GM21619 (cell line): Measurements from ENCODE around the gene KCNIP4.

ENCODE experiments used
- ATAC-seq: cut with Tn5 transposase; IDR thresholded peaks from one replicate; pipeline ENCODE4 v1.9.1; 2021; ENCODE audit not compliant: unreplicated experiment

The KCNIP4 gene

DNA sequence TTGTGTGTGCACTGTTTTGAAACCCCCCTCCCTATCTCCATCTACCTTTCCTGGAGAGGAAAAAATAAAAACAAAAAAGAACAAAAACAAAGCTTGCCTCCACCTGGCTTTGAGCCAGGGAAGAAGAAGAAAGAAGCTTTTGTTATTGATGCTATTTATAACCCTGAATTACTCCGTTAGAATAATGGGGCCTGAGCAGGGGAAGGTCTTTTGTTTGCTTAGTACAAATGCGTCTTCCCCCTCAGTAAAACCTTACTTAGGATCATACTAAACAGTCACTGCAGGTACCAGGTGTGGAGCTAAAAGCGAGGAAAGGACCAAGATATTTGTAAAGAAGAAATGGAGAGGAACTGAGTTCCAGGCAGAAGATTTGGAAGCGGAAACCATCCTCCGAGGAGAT lies 352.1 kb downstream of the KCNIP4 start:
- ATAC-seq, result no peak

DNA sequence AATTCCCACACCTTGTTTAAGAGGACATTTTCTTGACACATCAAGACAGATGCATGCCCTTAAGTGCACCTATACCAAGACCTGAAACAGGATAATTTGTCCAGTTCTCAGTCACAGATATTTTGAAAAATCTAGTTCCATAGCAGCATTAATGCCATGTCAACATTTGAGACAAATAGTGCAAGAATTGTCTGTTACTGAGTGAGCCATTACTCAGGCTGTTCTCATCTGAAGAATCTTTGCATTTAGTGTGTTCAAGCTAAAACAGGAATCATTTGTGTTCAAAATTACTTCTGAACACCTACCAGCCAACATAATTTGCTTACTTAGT lies 354.9 kb downstream of the KCNIP4 start:
- no peak for ATAC-seq

DNA sequence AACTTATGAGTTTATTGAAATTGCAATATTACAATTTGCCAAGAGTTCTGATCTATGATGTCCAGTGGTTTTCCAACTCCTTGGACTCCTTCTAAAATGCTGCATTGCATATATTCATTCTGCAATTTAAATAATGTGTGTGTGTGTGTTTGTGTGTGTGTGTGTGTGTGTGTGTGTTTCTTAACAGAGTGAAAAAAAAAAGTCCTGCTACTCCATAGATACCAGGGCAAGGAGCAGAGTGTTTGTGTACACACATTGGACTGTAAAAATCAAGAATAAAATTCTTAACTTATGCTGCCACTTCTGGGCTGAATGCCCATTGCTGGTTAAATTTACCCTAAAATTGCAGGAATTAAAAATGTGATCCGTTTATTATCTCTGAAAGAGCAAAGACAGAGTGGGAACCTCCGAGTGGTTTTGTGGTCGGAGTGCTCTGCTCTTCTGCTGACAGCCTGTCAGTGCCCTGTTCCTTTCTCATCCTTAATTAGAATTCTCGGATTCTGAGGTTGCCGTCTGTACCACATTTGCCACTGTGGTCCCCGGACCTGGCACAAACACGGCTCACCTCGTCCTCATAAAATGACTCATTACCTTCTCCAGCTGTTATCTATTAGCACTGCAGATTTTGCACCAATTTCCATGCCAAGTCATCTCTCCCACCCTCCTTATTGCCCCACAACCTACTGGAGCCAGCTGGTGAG lies 355.5 kb downstream of the KCNIP4 start:
- ATAC-seq, result no peak

DNA sequence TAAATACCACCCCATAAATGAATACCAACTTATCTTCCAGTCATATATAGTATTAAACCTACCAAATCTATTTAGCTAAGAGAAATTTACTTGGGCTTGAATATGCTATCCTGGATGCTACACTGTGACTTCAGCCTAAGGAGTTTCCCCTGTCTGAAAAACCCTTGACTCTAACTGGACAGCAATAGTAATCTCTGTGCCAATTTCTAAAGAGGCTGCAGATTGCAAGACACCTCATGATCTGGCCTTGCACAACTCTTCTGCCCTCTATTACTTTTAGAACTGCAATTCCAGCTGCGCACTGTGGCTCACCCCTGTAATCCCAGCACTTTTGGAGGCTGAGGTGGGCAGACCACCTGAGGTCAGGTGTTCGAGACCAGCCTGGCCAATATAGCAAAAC lies 371.5 kb downstream of the KCNIP4 start:
- ATAC-seq, result no peak

DNA sequence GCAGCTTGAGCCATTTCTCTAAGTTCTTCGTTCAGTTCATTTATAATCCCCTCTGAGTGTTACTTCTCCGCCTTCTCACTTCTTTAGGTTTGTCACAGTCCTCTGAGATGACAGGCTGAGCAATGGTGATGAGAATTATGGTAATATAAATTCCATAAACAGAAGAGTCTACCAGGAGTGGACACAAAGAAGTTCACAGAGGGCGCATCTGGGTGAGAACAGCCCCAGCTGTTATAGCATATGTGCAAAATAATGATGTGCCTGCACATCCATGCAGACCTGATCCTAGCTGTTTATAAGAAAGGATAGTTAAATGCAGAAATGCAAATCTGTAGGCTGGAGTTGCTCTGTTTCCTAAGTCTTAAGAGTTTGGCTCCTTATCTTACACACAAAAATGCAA lies 377.5 kb downstream of the KCNIP4 start:
- ATAC-seq, result no peak

DNA sequence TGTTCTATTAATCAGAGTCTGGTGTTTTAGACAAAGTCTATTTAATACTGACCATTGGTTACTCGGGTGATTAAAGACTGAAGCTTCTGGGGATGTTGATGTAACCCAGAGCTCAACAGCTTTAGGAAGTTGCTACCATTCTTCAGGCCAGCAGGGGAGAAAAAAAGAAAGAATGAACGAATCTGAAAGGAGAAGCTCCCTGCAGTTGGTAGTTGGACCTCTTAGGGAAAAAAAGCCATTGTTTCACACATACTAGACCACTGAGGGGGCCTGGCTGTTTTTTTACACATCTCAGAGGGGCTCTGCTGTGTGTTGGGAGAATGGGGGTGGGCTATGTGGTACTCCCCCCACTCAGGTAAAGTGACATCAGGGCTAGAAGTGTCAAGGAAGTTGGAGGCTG lies 378.9 kb downstream of the KCNIP4 start:
- ATAC-seq, result no peak

DNA sequence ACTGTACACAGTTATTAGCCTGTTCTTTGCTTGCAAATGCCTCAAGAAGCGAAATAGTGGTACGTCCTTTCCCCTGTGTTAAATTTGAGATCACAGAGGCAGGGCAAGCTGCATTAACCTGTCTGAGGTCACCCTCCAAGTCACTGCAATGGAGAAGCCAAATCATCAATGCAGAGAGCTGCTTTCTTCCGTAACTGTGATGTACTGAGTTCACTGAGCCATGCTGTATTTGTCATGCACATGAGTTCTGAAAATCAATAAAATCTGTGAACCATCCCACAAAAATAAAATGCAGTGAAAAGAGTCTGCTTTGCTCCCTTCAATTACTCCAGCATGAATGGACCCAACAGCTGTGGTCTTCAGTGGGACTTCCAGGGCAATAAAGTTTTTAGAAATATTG lies 393.5 kb downstream of the KCNIP4 start:
- no peak for ATAC-seq

DNA sequence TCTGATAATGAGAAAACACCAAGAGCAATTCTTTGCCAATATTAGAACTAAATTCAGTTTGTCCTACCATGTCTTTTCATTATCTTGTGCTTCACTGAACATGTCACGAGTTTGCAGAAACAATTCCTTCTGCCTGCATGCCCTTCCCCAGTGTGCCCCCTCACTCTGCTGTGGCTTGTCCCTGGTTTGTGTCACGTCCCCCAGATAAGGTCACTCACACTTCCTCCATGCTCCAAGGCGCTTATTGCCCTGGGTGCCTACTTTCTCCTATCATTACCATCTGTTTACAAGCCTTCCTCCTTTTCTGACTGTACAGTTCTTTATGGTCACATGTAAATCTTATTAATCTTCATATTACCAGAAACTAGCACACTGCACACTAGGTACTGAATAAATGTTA lies 394.1 kb downstream of the KCNIP4 start:
- ATAC-seq, result no peak

DNA sequence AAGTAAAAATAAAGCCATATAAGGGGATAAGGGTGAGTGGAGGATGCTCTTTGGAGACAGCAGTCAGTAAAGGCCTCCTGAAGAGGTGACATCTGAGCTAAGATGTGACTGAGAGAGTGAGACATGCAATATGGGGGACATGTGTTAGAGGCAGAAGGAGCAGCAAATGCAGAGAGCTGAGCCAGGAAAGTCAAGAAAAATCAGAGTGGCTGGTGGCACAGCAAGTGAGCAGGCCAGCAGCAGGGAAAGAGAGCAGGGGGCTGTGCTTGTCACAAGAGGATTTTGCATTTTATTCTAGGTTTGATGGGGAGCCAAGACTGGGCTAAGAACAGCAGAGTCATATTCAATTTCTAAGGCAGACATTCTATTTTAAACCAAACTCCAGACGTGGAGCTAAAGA lies 394.5 kb downstream of the KCNIP4 start:
- ATAC-seq, result no peak

DNA sequence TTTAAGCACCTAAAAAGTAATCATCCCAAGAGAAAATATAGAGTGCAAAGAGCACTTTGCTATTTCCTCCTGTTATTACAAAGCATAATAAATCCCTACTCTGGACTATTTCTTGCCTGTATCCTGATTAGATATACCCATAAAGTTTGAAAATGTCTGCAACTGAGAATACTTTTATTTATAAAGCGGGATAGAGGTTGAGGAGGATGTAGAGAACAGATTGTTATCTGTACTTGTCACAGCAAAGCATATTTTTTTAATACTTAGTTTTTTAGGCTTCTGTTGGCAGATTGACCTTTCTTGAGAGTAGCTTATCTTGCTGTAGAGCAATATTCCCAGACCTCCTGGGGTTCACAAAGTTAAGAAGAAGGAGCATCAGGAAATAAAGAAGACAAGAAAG lies 396.1 kb downstream of the KCNIP4 start:
- ATAC-seq, result no peak

DNA sequence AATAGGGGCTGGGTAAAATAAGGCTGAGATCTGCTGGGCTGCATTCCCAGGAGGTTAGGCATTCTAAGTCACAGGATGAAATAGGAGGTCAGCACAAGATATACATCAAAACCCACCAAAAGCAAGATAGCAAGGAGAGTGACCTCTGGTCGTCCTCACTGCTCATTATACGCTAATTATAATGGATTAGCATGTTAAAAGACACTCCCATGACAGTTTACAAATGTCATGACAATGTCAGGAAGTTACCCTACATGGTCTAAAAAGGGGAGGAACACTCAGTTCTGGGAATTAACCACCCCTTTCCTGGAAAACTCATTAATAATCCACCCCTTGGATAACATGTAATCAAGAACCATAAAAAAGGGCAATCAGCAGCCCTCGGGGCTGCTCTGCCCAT lies 403.6 kb downstream of the KCNIP4 start:
- no peak for ATAC-seq

DNA sequence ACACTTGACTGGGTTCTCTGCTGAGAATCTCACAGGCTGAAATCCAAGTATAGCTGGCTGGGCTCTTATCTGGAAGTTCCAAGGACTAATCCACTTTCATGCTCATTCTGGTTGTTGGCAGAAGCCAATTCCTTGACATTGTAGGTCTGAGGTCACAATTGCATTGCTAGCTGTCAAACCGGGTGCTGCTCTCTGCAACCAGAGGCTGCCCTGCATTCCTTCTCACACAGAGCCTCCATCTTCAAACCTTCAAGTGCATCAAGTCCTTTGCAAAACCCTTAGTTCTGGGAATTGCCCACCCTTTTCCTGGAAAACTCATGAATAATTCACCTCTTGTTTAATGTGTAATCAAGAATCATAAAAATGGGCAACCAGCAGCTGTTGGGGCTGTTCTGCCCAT lies 404.2 kb downstream of the KCNIP4 start:
- no peak for ATAC-seq

DNA sequence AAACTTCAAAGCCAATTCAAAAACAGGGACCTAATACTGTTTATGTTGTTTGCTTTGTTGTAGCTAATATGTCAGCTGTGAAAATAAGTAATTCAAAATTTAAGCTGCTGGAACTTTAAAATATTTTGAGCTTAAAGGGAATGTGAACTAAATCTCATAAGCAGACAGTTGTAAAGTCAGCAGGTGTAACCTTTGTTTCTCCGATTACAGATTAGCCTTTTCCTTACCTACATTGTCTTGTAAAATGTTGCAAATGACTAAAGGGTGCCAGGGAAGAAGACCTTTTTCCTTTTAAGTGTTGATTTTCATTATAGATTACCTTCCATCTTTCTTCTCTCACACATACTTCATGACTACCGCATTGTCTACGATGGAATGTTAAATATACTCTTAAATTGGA lies 405.1 kb downstream of the KCNIP4 start:
- no peak for ATAC-seq

DNA sequence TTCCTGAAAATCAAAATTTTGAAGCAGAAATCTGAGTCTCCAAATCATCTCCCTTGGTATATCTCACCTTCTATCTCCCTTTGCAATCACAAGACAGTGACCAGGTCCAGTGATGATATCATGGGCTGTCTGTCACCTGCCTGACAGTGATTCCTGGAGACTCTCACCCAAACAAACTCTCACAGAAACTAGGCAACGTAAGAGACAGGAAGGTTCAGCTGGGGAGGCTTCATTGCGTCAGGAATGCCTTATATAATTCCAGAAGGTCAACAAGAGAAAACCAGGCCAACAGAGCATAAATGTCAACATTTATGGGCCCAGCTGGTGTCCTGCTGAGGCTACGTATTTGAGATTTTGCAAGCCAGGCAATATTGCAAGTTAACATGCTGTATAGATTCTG lies 412.7 kb downstream of the KCNIP4 start:
- no peak for ATAC-seq

DNA sequence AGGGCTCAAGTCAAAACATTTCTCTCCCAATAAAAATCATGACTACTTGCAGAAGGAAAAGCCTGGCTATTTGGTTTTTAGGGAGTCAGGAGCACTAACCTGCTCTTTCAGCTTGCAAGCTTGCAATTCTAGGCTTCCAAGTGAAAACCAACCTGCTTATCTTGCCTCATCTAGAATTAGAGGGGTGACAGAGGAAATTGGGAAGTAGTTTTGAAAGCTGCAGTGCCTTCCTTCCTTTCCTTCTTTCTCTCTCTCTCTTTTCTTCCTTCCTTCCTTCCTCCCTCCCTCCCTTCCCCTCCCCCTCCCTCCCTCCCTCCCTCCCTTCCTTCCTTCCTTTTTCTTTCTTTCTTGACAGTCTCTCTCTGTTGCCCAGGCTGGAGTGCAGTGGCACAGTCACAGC lies 417.5 kb downstream of the KCNIP4 start:
- no peak for ATAC-seq

DNA sequence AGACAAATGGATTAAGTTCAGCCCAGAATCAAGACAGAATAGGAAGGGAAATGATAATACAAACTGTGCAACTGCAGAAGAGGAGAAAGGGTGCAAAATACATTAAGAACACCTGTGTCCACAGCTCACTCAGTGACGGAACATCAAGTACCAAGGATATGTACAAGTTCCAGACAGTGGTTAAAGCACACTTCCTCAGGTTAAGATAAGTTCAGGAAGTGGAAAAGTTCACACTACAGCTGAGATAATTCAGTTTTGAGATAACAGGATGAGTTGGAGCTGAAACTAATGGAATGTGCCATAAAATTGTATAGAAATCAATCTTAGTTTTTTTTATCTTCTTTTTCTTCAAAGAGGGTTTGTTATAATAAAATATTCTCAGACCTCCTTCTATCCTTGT lies 419.4 kb downstream of the KCNIP4 start:
- ATAC-seq, result no peak

DNA sequence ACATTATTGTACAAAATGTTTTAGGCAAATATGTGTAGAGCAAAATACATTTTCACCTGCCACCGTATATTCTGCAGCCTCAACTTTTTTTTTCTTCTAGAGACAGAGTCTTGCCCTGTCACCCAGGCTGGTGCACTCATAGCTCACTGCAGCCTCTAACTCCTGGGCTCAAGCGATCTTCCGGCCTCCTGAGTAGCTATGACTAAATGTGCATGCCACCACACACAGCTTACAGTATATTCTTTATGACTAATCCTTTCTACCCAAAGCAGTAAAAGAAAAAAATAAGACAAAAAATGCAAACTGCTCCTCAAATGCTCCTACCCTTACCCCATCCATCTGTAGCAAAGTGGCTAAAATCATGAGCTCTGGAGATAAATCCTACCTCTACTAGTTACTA lies 426.3 kb downstream of the KCNIP4 start:
- ATAC-seq, result no peak

DNA sequence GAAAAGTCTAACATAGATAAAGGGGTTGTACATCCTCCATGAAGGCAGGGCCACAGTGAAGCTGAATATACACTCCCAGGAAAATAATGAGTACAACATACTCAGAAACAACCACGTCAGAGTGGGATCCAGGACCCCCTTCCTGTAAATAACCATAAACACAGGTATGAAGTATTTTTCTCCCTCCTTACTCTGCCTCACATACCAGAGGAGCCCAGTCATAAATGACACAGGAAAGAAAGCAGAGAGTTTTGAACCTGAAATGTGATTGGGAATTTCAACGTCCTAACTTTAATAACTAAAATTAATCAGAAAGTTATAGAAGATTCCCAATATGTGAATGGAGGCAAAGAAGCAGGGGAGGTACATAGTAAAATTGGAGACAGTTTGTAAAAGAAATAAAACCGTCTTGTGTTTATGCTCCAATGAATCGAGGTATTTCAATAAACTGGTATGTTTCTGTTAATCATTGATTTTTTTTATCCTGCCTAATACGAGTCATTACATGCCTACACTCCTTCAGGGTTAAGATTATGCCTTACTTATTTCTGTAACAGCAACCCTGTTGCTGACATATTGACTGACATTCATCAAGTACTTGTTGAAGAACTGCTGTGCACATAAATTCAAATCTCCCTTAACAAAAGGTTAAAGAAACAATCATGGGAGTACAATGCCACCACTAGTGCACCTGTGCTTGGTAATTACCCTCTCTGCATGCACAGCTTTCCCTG lies 431.3 kb downstream of the KCNIP4 start:
- ATAC-seq, result no peak

DNA sequence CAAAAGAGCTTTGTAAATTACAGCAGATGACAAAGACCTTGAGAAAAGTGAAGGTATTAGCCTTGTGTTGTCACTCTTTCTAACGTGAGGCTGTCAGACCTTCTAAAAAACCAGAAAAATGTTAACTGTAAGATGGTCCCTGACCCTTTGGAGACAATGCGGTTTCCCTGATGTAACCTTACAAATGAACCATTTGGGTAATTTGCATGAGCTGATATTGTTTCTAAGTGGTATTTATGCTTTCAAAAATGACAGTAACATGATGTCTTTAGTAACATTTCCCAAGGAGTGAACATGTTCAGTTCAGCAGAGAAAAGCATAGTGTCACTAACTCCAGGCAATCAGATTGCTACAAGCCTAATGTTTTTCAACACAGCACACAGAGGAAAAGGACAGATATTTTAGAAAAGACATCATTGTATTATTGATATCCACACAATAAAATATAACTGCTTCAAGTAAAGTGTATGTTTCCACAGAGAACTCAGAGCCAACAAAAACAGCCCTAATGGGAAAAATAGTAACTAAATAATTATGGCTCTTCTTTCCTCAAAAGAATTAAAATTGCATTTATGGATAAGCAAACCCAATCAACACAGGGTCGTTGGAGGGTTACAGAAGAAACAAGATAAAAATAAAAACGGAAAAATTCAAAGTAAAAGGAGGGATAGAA lies 434.4 kb downstream of the KCNIP4 start:
- no peak for ATAC-seq

DNA sequence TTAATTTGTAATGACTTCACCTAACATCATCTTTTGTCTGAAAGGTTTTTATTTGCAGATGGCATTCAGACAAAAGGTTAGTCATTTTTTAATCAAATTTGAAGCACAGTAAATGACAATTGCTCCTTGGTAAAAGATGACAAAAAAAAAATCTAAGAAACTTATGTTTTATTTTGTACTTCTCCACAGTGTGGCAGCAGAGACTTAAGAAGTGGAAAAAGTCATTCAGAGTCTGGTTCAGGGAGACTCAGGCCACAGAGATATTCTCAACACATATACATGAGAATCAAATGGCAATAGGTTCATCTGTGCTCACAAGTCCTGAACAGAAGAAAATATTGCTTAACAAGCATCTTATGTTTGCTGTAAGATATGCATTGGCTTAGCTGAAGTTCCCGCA lies 436.2 kb downstream of the KCNIP4 start:
- no peak for ATAC-seq

DNA sequence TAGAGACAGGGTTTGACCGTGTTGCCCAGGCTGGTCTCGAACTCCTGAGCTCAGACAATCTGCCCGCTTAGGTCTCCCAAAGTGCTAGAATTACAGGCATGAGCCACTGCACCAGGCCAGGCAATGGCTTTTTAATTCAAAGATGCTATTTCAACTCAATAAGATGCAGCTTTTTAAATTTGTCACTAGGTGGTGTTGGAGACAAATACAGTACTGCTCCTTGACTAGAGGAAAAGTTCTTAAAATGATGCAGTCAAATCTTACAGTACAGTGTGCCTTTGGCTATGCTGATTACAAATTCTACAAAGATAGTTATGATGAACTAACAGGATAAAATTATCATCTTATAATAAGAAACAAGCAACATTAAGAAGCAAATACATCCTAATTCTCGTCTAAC lies 441.1 kb downstream of the KCNIP4 start:
- no peak for ATAC-seq

DNA sequence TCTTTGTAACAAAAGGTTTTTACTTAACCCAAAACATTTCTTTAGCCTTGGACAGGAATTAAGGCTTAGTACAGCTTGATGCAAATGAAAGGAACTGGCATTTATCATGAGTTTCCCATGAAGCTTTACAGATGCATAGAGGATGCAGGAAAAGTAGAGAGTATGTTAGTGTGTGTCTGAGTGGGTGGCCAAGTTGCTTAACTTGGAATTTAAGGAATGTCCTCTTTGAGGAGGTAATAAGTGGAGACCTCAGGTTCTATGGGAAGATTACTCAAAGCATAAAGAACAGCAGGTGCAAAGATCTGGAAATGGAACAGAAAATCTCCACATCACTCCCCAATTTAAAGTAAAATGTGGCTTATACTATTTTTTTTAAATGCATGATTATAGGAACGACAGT lies 457.9 kb downstream of the KCNIP4 start:
- no peak for ATAC-seq

DNA sequence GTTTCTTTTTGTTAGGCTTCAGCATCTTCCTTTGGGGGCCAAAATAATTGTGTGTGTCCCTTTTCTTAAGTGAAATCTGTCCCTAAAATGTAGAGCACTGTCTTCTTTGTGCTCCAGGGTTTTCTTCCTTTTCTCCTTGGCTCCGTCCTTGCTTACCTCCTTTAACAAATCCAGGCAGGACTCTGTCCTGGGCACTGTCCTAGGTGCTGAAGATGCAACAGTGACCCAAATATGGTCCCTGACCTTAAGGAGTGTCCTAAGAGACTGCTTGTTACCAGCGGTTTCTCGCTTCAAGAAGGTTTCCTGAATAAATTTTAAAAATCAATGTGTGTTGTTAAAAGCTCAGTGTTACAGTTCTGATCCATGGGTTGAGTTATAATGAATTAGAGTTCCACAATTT lies 471.8 kb downstream of the KCNIP4 start:
- ATAC-seq, result no peak
